Type B pancreatic cell (in vitro differentiated cells): Measurements from ENCODE around the gene B3GNT8. TPM values are rescaled to one million over a fixed set of nuclear protein-coding genes. Genes with fewer than 3 reads are reported as not detected.
A peak's percentile ranks its signal among the peaks of the same experiment; 100 is the strongest.
"Not testable (repeated sequence)": the region's sequence is repeated elsewhere in the genome, so short reads cannot be mapped to it uniquely, and the experiment has no call there.

Experiments used
- DNase-seq: peaks from one replicate; pipeline ENCODE4 v3.0.0; 2021; ENCODE audit warnings: mixed read lengths; ENCODE audit not compliant: unreplicated experiment; ENCODE audit errors: extremely low spot score
- H3K27ac Mint-ChIP-seq: 2 replicates; pipeline ENCODE4 v1.8.0; 2021; ENCODE audit warnings: mild to moderate bottlenecking, mixed read lengths
- H3K27me3 Mint-ChIP-seq: 2 replicates; pipeline ENCODE4 v1.8.0; 2021; ENCODE audit warnings: mixed read lengths
- H3K36me3 Mint-ChIP-seq: 2 replicates; pipeline ENCODE4 v1.8.0; 2021; ENCODE audit warnings: mixed read lengths
- H3K4me1 Mint-ChIP-seq: one replicate; pipeline ENCODE4 v1.8.0; 2021; ENCODE audit warnings: mixed read lengths; ENCODE audit not compliant: unreplicated experiment
- H3K4me3 Mint-ChIP-seq: 2 replicates; pipeline ENCODE4 v1.8.0; 2021; ENCODE audit warnings: mild to moderate bottlenecking, mixed read lengths
- H3K9me3 Mint-ChIP-seq: 2 replicates; pipeline ENCODE4 v1.8.0; 2021; ENCODE audit warnings: mixed read lengths
- long read RNA-seq: library from polyadenylated mRNA; unstranded; transcript quantifications from one replicate; pipeline ENCODE4 v2.0.0, GENCODE V29; 2020
- total RNA-seq: library from RNA; stranded (reverse); gene quantifications from 2 replicates; pipeline ENCODE4 v1.2.1, GENCODE V29; 2021; ENCODE audit warnings: low replicate concordance
- TF ChIP-seq, protein P1 (sequence below): fragments of 200-600 bp; sonication (generic); conservative IDR thresholded peaks from 2 replicates; pipeline ENCODE4 v1.5.0; 2021; ENCODE audit warnings: antibody characterized with exemption, mild to moderate bottlenecking

The B3GNT8 gene, protein sequence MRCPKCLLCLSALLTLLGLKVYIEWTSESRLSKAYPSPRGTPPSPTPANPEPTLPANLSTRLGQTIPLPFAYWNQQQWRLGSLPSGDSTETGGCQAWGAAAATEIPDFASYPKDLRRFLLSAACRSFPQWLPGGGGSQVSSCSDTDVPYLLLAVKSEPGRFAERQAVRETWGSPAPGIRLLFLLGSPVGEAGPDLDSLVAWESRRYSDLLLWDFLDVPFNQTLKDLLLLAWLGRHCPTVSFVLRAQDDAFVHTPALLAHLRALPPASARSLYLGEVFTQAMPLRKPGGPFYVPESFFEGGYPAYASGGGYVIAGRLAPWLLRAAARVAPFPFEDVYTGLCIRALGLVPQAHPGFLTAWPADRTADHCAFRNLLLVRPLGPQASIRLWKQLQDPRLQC
- 9.3 and 13.0 TPM in 2 replicates for total RNA-seq
- long read RNA-seq, partial matches to known transcripts = 0 of 1 reads
- long read RNA-seq, other reads (novel, unspliced or antisense) = 1 of 1 reads

DNA sequence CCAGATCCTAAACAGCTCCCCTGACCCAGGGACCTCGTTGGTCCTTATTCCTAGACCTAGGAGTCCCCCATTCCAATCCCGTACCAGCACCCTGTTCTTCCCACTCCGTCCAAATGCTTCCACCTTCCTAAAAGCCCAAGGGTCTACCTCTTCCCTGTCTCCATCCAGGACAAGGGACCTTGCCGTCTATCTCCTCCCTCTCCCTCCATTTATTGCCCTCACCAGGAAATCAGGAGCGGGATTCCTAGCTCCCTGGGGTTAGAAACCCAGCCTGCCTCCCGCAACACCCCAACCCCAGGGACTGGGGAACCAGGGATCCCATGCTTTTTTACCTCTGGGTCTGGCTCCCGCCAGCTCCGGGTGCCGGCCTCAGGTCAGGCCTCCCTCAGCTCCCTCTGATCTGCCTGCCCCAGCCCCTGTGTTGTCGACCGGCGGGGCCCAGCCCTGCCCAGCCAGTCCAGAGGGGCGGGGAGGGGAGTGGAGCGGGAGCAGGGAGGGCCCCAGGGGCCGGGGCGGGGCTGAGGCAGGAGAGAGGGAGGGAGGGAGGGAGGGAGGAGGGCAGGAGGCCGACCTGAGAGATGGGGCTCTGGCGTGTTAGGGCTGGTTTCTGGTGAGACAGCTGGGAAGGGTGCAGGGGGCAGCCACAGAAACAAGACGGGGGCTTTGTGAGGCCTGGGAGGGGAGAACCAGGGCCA is at the start of gene B3GNT8:
Gene B3GNT8, minus strand, starts transcription at position 423 of the 695 bp plus-strand sequence. CDS start 596 bp downstream, outside the sequence.
- Mint-ChIP-seq H3K27ac (peak within 1 kb of the TSS; percentile 92), H3K36me3 (peaks cover 1% of the 10 kb centered on the region), H3K27me3 (no peaks in the 10 kb centered on the region), H3K4me3 (peak within 1 kb of the TSS; percentile 87), H3K4me1 (peaks cover 16% of the 10 kb centered on the region), H3K9me3 (no peaks in the 10 kb centered on the region)
- peak; percentile 84 for DNase-seq
- TF ChIP-seq, protein P1, sequence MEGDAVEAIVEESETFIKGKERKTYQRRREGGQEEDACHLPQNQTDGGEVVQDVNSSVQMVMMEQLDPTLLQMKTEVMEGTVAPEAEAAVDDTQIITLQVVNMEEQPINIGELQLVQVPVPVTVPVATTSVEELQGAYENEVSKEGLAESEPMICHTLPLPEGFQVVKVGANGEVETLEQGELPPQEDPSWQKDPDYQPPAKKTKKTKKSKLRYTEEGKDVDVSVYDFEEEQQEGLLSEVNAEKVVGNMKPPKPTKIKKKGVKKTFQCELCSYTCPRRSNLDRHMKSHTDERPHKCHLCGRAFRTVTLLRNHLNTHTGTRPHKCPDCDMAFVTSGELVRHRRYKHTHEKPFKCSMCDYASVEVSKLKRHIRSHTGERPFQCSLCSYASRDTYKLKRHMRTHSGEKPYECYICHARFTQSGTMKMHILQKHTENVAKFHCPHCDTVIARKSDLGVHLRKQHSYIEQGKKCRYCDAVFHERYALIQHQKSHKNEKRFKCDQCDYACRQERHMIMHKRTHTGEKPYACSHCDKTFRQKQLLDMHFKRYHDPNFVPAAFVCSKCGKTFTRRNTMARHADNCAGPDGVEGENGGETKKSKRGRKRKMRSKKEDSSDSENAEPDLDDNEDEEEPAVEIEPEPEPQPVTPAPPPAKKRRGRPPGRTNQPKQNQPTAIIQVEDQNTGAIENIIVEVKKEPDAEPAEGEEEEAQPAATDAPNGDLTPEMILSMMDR = no peak

DNA sequence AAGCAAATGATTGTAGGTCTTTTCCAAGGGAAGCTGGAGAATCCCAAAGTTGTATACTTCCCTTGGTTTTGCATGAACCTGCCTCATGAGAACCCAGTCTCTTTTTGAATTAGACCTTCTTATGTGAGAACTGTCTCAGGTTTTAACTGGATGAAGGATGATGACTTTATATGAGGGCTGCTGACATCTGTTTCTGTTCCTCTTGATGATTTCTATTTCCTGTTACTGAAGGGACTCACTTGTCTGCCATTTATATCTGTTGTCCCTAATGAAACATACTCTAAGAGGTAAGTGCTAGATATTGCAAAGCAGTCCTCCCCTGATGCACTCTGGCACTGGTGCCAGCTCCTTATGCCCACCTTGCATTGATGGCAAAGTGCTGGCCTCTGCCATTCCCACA is 49.4 kb upstream of the B3GNT8 start:
- peaks cover 13% of the 10 kb centered on the region for H3K27me3 Mint-ChIP-seq
- H3K27ac Mint-ChIP-seq = no peak overlapping the region
- TF ChIP-seq, protein P1 = no peak
- DNase-seq = no peak
- no peak overlapping the region for H3K4me3 Mint-ChIP-seq
- no peaks in the 10 kb centered on the region for H3K9me3 Mint-ChIP-seq
- no peaks in the 10 kb centered on the region for H3K4me1 Mint-ChIP-seq
- no peaks in the 10 kb centered on the region for H3K36me3 Mint-ChIP-seq

DNA sequence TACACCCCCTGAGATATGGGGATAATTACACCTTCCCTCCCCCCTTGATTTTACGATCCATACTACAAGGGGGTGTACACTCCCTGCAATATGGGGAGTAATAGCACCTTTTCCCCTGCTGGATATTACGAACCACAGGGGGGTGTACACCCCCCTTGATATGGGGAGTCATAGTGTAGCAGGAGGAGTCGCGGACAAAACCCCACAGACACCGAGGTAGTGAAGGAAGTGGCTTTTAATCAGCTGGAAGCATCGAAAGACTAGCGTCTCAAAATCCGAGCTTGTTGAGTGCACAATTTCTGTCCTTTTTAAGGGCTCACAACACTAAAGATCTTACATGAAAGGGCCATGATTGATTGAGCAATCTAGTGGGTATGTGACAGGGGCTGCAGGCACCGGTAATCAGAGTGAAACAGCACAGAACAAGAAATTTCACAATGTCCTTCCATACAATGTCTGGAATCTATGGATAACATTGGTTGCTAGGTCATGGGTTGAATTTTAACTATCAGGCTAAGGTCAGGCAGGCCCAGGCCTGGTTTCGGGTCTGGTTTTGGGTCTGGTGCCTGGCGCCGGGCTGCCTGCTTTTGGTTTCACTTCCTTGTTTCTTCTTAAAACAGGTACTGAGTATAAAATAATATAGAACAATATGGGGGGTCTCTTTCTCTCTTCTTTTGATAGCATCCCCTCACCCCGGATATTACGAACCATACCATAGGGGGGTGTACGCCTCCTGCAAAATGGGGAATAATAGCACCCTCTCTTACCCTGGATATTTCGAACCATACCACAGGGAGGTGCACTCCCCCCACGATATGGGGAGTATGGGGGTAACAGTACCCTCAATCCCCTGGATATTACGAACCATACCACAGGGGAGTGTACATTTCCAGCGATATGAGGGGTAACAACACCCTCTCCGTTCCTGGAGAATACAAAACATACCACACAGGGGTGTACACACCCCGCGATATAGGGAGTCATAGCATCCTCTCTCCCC is 36.4 kb upstream of the B3GNT8 start:
- peaks cover 31% of the 10 kb centered on the region for H3K27me3 Mint-ChIP-seq

DNA sequence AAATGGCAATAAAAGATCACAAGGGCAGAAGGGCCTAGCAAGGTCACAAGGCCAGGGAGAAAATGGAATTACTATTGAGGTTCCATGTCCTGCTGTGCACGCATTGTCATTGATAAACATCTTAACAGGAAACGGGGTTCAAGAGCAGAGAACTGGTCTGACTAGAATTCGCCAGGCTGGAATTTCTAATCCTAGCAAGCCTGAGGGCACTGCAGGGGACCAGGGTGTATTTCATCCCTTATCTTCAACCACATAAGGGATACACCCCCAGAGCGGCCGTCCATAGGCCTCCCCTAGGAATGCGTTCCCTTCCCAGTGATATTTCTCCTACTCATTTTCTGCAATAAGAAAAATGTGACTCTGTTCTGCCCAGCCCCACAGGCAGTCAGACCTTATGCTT is 35.3 kb upstream of the B3GNT8 start:
- Mint-ChIP-seq H3K27ac (no peak overlapping the region), H3K9me3 (peaks cover 4% of the 10 kb centered on the region), H3K4me3 (no peak overlapping the region), H3K27me3 (peaks cover 34% of the 10 kb centered on the region), H3K4me1 (no peaks in the 10 kb centered on the region), H3K36me3 (no peaks in the 10 kb centered on the region)
- TF ChIP-seq, protein P1 = no peak
- DNase-seq = no peak

More for the DNA sequence above, 36.4 kb upstream of the B3GNT8 start:
- H3K4me3 Mint-ChIP-seq, H3K4me1 Mint-ChIP-seq, DNase-seq, H3K36me3 Mint-ChIP-seq, H3K9me3 Mint-ChIP-seq, H3K27ac Mint-ChIP-seq: not testable (repeated sequence)

DNA sequence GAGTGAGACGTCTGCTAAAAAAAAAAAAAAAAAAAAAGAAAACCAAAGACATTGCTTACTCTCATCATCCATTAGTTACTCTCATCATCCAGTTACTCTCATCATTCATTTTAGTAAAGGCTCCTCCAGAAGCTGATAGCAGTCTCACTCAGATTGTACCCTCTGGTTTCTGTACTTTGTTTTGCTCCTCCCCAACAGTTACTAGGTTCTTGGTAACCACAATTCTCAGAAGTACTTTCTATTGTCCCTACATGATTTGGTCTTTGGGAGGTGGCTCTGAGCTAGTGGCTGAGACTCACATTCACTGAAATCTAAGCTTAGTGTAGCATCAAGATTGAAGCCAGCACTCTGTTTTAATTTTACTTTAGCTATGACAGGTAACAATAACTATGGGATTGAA is 30.1 kb upstream of the B3GNT8 start:
- H3K4me3 Mint-ChIP-seq = no peak overlapping the region
- no peaks in the 10 kb centered on the region for H3K36me3 Mint-ChIP-seq
- no peaks in the 10 kb centered on the region for H3K4me1 Mint-ChIP-seq
- peaks cover 33% of the 10 kb centered on the region for H3K27me3 Mint-ChIP-seq
- TF ChIP-seq, protein P1 = no peak
- no peak for DNase-seq
- H3K9me3 Mint-ChIP-seq = peaks cover 3% of the 10 kb centered on the region
- H3K27ac Mint-ChIP-seq = no peak overlapping the region
